Adrenal gland (tissue), 12 donors: ENCODE data around the gene SURF4. TPM values are rescaled to one million over a fixed set of nuclear protein-coding genes. Genes with fewer than 3 reads are reported as not detected.

Experiments used
- DNase-seq, 7 donors: peaks; one replicate each; pipeline ENCODE4 v3.0.0-alpha.2; 2019 to 2020
- H3K27ac ChIP-seq, 5 donors: fragments of 200-600 bp; sonication (generic) in 4 of 5; 1 replicate in 3 of 5; 2 replicates in 2 of 5; pipeline versions ENCODE4 v1.5.1 to v1.8.0; 2016 to 2020; ENCODE audit warnings: mild to moderate bottlenecking in 1 of 5
- H3K27me3 ChIP-seq: fragments of 200-600 bp; 2 replicates; pipeline ENCODE4 v1.8.0; 2021
- H3K36me3 ChIP-seq, 2 donors: fragments of 200-600 bp; replicated peaks in 1 of 2; 1 replicate in 1 of 2; 2 replicates in 1 of 2; pipeline versions ENCODE4 v1.5.1 to v1.8.0; 2018 to 2022
- H3K4me1 ChIP-seq, 2 donors: fragments of 200-600 bp; replicated peaks in 1 of 2; 1 replicate in 1 of 2; 2 replicates in 1 of 2; pipeline versions ENCODE4 v1.5.1 to v1.8.0; 2018 to 2021
- H3K4me3 ChIP-seq, 4 donors: fragments of 200-600 bp; sonication (generic) in 3 of 4; one replicate each; pipeline ENCODE4 v1.5.1; 2016 to 2018
- H3K9me3 ChIP-seq, 3 donors: fragments of 200-600 bp; sonication (generic) in 1 of 3; replicated peaks in 1 of 3; 1 replicate in 2 of 3; 2 replicates in 1 of 3; pipeline versions ENCODE4 v1.5.1 to v1.8.0; 2016 to 2021
- POLR2A ChIP-seq, 2 donors: fragments of 450-650 bp; IDR thresholded peaks; one replicate each; pipeline ENCODE4 v1.6.1; 2017; ENCODE audit warnings: antibody characterized with exemption in 2 of 2, mild to moderate bottlenecking in 2 of 2, moderate library complexity in 1 of 2
- WGBS, 4 donors: extraction: QIAGEN DNeasy Blood & Tissue Kit in 2 of 4; methylation state at CpG; one replicate each; pipeline versions ENCODE4 v1.1.5 to v1.1.7; 2013 to 2017; 5-methylcytosine and 5-hydroxymethylcytosine counted together
- intact Hi-C, 2 donors: fragments of 100-400 bp; cut with DNase I; formaldehyde crosslinking; loops; one replicate each; pipeline versions ENCODE4 v1.14.1 to v1.15.0; 2022 to 2023
- polyA plus RNA-seq, 3 donors: library from polyadenylated mRNA; stranded (reverse); fragments of 200-250 nt in 2 of 3; fragments of 350-450 nt in 1 of 3; fragmentation: Illumina TruSeq in 1 of 3; extraction: RNeasy Lipid Tissue Mini Kit (QIAGEN cat#74804) in 1 of 3; gene quantifications; one replicate each; pipeline ENCODE4 v1.2.3, GENCODE V29; 2013 to 2014
- total RNA-seq, 9 donors: library from RNA; depleted of rRNA in 4 of 9; stranded (reverse); fragments of >200 nt in 4 of 9; fragments of 120-200 nt in 1 of 9; fragmentation: NEBNext Ultra II Directional in 1 of 9; extraction: Animal tissue kit (Norgen Biotek cat#: 25700) in 1 of 9; gene quantifications; one replicate each; pipeline versions ENCODE4 v1.1.0 to v1.2.4, GENCODE V29; 2013 to 2023
- TF ChIP-seq, protein P1 (sequence below), 6 experiments: fragments of 450-650 bp in 4 of 6; fragments of 200-600 bp in 2 of 6; sonication (generic) in 1 of 6; IDR thresholded peaks; 1 replicate in 5 of 6; 2 replicates in 1 of 6; pipeline versions ENCODE4 v1.5.1 to v1.8.0; 2016 to 2021; ENCODE audit warnings: antibody characterized with exemption in 6 of 6, mild to moderate bottlenecking in 2 of 6, moderate library complexity in 1 of 6
- donor health status: healthy with polysubstance abuse.
- donor health status: Bipolar disorder and iron deficiency.
- donor health status: DM: yes; HTN: yes; CAD: no.
- donor health status: DM: no; HTN: no; CAD: no.
- donor health status: DM: no; HTN: no; CAD: no.
- donor health status: DM: yes; HTN: yes; CAD: no.

The SURF4 gene
- total and polyA plus RNA-seq, 12 donors, result 43.4 to 340 (median 177) TPM

DNA sequence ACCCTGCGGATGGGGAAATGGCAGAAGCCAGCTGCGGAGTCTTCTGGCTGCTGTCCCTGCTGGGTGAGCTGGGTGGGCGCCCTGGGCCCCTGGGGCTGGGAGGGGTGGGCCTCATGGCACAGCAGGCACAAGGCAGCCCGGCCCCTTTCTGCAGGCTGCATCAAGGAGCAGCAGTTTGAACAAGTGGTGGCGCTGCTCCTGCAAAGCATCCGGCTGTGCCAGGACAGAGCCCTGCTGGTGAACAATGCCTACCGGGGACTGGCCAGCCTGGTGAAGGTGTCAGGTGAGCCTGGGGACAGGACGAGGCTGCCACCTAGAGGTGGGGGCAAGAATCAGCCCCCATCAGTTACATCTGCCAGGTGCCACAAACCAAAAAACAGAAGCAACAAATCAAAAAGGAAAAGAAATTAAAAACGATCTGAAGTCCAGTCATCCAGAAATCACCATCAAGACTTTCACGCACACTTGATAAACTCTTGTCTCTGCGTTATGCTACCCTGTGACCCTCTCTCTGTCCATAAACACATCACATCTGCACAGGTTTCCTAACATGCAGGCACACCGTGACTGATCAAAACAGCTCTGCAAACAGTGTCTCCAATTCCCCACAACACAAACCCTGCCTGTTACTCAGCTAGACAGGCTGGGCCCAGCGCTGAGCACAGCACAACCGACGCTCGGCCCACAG is 28.1 kb upstream of the SURF4 start:
- no peaks in the 10 kb centered on the region for H3K9me3 ChIP-seq
- peak in 3 of 7 donors; percentile 36 to 41 (median 39) for DNase-seq
- TF ChIP-seq, protein P1, sequence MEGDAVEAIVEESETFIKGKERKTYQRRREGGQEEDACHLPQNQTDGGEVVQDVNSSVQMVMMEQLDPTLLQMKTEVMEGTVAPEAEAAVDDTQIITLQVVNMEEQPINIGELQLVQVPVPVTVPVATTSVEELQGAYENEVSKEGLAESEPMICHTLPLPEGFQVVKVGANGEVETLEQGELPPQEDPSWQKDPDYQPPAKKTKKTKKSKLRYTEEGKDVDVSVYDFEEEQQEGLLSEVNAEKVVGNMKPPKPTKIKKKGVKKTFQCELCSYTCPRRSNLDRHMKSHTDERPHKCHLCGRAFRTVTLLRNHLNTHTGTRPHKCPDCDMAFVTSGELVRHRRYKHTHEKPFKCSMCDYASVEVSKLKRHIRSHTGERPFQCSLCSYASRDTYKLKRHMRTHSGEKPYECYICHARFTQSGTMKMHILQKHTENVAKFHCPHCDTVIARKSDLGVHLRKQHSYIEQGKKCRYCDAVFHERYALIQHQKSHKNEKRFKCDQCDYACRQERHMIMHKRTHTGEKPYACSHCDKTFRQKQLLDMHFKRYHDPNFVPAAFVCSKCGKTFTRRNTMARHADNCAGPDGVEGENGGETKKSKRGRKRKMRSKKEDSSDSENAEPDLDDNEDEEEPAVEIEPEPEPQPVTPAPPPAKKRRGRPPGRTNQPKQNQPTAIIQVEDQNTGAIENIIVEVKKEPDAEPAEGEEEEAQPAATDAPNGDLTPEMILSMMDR (IDR thresholded peaks at IDR 0.05), result peak; percentile 21 to 49 (median 38)
- no peak for TF ChIP-seq POLR2A (IDR thresholded peaks at IDR 0.05)
- H3K36me3 ChIP-seq, result peaks cover 0 to 33% of the 10 kb centered on the region in 2 donors
- WGBS, 4 donors, result 73 to 82% (median 78%) methylated on average over 11 to 16 of the region's 16 CpGs
- no peak overlapping the region for H3K4me3 ChIP-seq
- intact Hi-C loops, result loop anchor here in 1 of 2 donors (10.0 kb wide), 1 partner anchor 219 kb away; no protein-coding TSS in a partner anchor
- no peaks in the 10 kb centered on the region for H3K27me3 ChIP-seq
- peaks cover 10 to 29% of the 10 kb centered on the region in 2 donors for H3K4me1 ChIP-seq
- H3K27ac ChIP-seq, result no peak overlapping the region

GRCh38 chr9:133402689-133403088 is 26.8 kb upstream of the SURF4 start:
- DNase-seq, result no peak
- no peak for TF ChIP-seq POLR2A (IDR thresholded peaks at IDR 0.05)
- TF ChIP-seq, protein P1 (IDR thresholded peaks at IDR 0.05), result no peak
- Histone ChIP-seq H3K9me3 (no peaks in the 10 kb centered on the region), H3K36me3 (peaks cover 0 to 25% of the 10 kb centered on the region in 2 donors), H3K27ac (no peak overlapping the region), H3K4me3 (no peak overlapping the region), H3K4me1 (peaks cover 10 to 20% of the 10 kb centered on the region in 2 donors), H3K27me3 (no peaks in the 10 kb centered on the region)
- intact Hi-C loops, result loop anchor here in 1 of 2 donors (10.0 kb wide), 1 partner anchor 218 kb away; no protein-coding TSS in a partner anchor
- 71 to 90% (median 81%) methylated on average over 1 to 7 of the region's 7 CpGs for WGBS, 4 donors

GRCh38 chr9:133401588-133401987 is 25.7 kb upstream of the SURF4 start:
- Histone ChIP-seq H3K4me1 (peaks cover 10 to 18% of the 10 kb centered on the region in 2 donors), H3K27me3 (no peaks in the 10 kb centered on the region), H3K9me3 (no peaks in the 10 kb centered on the region), H3K4me3 (no peak overlapping the region), H3K27ac (no peak overlapping the region), H3K36me3 (peaks cover 0 to 19% of the 10 kb centered on the region in 2 donors)
- no peak for DNase-seq
- TF ChIP-seq POLR2A (IDR thresholded peaks at IDR 0.05), result no peak
- WGBS, 4 donors, result 86 to 98% (median 91%) methylated on average over 1 to 6 of the region's 6 CpGs
- intact Hi-C loops, result loop anchor here in 1 of 2 donors (10.0 kb wide), 1 partner anchor 217 kb away; no protein-coding TSS in a partner anchor

DNA sequence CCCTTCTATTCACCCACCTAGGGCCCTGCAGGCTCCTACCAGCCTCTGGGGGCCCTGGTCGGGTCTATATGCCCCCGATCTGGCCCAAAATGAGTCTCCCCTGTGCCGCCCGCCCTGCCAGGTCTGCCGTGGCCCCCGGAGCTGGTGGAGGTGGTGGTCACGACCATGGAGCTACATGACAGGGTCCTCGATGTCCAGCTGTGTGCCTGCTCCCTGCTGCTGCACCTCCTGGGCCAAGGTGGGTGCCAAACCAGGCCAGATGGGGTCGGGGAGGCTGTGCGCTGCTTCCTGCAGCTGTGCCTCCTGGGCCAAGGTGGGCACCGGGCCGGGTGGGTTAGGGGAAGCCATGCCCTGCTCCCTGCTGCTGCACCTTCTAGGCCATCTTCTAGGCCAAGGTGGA is 24.4 kb upstream of the SURF4 start:
- Histone ChIP-seq H3K9me3 (no peaks in the 10 kb centered on the region), H3K36me3 (peaks cover 0 to 8% of the 10 kb centered on the region in 2 donors), H3K4me1 (peaks cover 3 to 6% of the 10 kb centered on the region in 2 donors), H3K27ac (no peak overlapping the region), H3K4me3 (no peak overlapping the region), H3K27me3 (peaks cover 7% of the 10 kb centered on the region)
- DNase-seq, result no peak
- intact Hi-C loops, result loop anchor here in 1 of 2 donors (10.0 kb wide), 1 partner anchor 215 kb away; no protein-coding TSS in a partner anchor
- no peak for TF ChIP-seq POLR2A (IDR thresholded peaks at IDR 0.05)
- TF ChIP-seq, protein P1 (IDR thresholded peaks at IDR 0.05), result no peak
- WGBS, 4 donors, result 60 to 100% (median 85%) methylated on average over 2 to 12 of the region's 12 CpGs
